Glutamatergic neuron (in vitro differentiated cells): Measurements from ENCODE around the gene KCNQ1. TPM values are rescaled to one million over a fixed set of nuclear protein-coding genes. Genes with fewer than 3 reads are reported as not detected.

Experiments used
- DNase-seq: peaks from one replicate; pipeline ENCODE4 v3.0.0; 2022
- H3K27ac Mint-ChIP-seq: one replicate; pipeline ENCODE4 v1.8.0; 2020; ENCODE audit warnings: mild to moderate bottlenecking, mixed read lengths, inconsistent platforms; ENCODE audit not compliant: unreplicated experiment
- H3K27me3 Mint-ChIP-seq: one replicate; pipeline ENCODE4 v1.8.0; 2020; ENCODE audit warnings: mild to moderate bottlenecking, moderate library complexity, mixed read lengths, inconsistent platforms; ENCODE audit not compliant: unreplicated experiment
- H3K36me3 Mint-ChIP-seq: one replicate; pipeline ENCODE4 v1.8.0; 2020; ENCODE audit warnings: mild to moderate bottlenecking, mixed read lengths, inconsistent platforms; ENCODE audit not compliant: unreplicated experiment
- H3K4me1 Mint-ChIP-seq: one replicate; pipeline ENCODE4 v1.8.0; 2020; ENCODE audit warnings: mild to moderate bottlenecking, low read depth, mixed read lengths, inconsistent platforms; ENCODE audit not compliant: unreplicated experiment
- H3K4me3 Mint-ChIP-seq: one replicate; pipeline ENCODE4 v1.8.0; 2020; ENCODE audit warnings: mild to moderate bottlenecking, mixed read lengths, inconsistent platforms; ENCODE audit not compliant: unreplicated experiment
- H3K9me3 Mint-ChIP-seq: one replicate; pipeline ENCODE4 v1.8.0; 2020; ENCODE audit warnings: mild to moderate bottlenecking, moderate library complexity, mixed read lengths, inconsistent platforms; ENCODE audit not compliant: unreplicated experiment
- CTCF ChIP-seq: fragments of 200-600 bp; sonication (generic); IDR thresholded peaks from one replicate; pipeline ENCODE4 v1.5.0; 2021; ENCODE audit not compliant: partially characterized antibody, unreplicated experiment
- total RNA-seq: library from RNA; stranded (reverse); fragmentation: NEBNext Ultra II Directional; extraction: Animal tissue kit (Norgen Biotek cat#: 25700); gene quantifications from one replicate; pipeline ENCODE4 v1.2.1, GENCODE V29; 2021; ENCODE audit not compliant: unreplicated experiment

Gene KCNQ1
- total RNA-seq, 1 donor from 2014 or later, result 0.44 TPM

GRCh38 chr11:2892967-2893528, 448.2 kb downstream of the KCNQ1 start:
- H3K27ac Mint-ChIP-seq, result peak overlapping the region; percentile 66
- peak; percentile 61 for DNase-seq
- peaks cover 4% of the 10 kb centered on the region for H3K9me3 Mint-ChIP-seq
- peak overlapping the region; percentile 42 for H3K4me3 Mint-ChIP-seq
- peaks cover 4% of the 10 kb centered on the region for H3K27me3 Mint-ChIP-seq
- H3K36me3 Mint-ChIP-seq, result no peaks in the 10 kb centered on the region
- H3K4me1 Mint-ChIP-seq, result no peaks in the 10 kb centered on the region
- TF ChIP-seq CTCF, result no peak

GRCh38 chr11:2893935-2894334, 449.1 kb downstream of the KCNQ1 start:
- H3K36me3 Mint-ChIP-seq, result no peaks in the 10 kb centered on the region
- no peak for DNase-seq
- H3K27ac Mint-ChIP-seq, result no peak overlapping the region
- H3K4me1 Mint-ChIP-seq, result no peaks in the 10 kb centered on the region
- peaks cover 4% of the 10 kb centered on the region for H3K27me3 Mint-ChIP-seq
- H3K9me3 Mint-ChIP-seq, result peaks cover 4% of the 10 kb centered on the region
- H3K4me3 Mint-ChIP-seq, result no peak overlapping the region
- TF ChIP-seq CTCF, result no peak

DNA sequence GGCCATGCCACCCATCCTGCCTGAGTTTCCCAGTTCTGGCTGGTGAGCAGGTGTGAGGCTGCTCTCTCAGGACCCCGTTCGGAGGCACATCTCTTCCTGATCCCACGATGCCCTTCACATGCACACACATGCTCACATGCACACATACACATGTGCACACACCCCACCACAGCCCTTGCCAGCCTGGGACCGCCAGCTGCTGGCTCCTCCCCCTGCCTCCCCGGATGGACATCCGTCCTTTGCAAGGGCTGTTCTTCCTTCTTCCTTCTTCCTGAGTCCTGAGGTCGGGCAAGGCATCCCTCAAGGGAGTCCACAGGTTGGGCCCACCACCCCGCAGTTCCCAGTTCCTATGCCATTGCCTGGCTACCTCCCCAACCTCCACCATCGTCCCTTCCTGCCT, 451.2 kb downstream of the KCNQ1 start:
- Mint-ChIP-seq H3K27me3 (peaks cover 10% of the 10 kb centered on the region), H3K4me3 (no peak overlapping the region), H3K27ac (no peak overlapping the region), H3K36me3 (peaks cover 3% of the 10 kb centered on the region), H3K4me1 (peaks cover 9% of the 10 kb centered on the region), H3K9me3 (peaks cover 9% of the 10 kb centered on the region)
- DNase-seq, result no peak
- no peak for TF ChIP-seq CTCF

DNA sequence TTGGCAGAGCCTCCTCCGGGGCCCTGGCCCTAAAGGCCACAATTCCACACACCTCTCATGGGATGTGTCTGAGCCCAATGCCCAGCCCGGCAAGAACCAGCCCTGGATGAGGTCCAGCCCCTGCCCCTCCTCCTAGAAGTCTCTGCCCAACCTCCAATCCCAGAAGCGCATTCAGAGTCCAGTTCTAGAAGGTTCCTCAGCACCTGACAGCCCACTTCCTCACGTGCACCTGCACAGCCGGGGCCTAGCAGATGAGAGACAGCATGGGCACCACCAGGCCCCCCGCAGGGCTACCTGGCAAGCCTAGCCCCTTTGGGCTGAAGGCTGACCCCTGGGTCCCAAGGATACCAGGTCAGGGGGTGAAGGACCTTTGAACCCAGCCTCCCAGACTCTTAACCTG, 452.2 kb downstream of the KCNQ1 start:
- H3K4me1 Mint-ChIP-seq, result peaks cover 9% of the 10 kb centered on the region
- peaks cover 15% of the 10 kb centered on the region for H3K27me3 Mint-ChIP-seq
- no peak for TF ChIP-seq CTCF
- peaks cover 3% of the 10 kb centered on the region for H3K36me3 Mint-ChIP-seq
- H3K4me3 Mint-ChIP-seq, result no peak overlapping the region
- no peak overlapping the region for H3K27ac Mint-ChIP-seq
- H3K9me3 Mint-ChIP-seq, result peaks cover 9% of the 10 kb centered on the region
- no peak for DNase-seq

DNA sequence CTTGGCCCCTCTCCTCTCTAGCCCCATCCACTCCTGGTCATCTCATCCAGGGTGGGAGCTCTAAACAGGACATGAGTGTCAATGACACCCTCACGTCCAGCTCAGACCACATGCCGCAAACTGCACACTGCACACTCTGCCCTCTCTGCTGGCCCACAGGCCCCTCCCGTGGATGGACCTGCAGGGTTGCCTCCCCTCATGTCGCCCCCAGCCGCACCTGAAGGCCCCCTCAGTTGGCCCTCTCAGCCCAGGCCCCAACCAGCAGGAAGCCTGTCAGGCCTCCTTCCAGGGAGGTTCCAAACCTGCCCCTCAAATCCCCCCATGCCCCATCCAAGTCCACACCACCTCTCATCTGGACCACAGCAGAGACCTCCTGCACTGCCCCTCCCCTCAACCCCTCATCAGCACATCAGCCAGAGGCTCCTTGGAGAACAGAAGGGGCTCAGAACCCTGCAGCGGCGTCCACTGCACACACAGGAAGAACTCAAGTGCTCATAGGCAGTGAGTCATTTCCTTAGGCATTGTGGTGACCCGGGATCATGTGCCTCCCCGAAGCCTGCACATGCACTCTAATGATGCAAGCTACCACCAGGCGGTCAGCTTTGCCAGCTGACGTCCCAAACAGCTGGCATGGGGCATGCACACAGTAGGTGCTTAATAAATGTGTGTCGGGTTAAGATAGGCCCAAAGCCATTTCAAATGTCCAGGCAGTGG, 453.7 kb downstream of the KCNQ1 start:
- peaks cover 15% of the 10 kb centered on the region for H3K27me3 Mint-ChIP-seq
- H3K36me3 Mint-ChIP-seq, result peaks cover 3% of the 10 kb centered on the region
- peaks cover 9% of the 10 kb centered on the region for H3K4me1 Mint-ChIP-seq
- DNase-seq, result no peak
- no peak overlapping the region for H3K27ac Mint-ChIP-seq
- peaks cover 9% of the 10 kb centered on the region for H3K9me3 Mint-ChIP-seq
- no peak overlapping the region for H3K4me3 Mint-ChIP-seq
- TF ChIP-seq CTCF, result no peak
